H1 (cell line): Measurements from ENCODE around the gene ANKRD34B. TPM values are rescaled to one million over a fixed set of nuclear protein-coding genes. Genes with fewer than 3 reads are reported as not detected.

Source experiments
- CHD1 ChIP-seq: IDR thresholded peaks from 2 replicates; pipeline ENCODE4 v1.6.1; 2012; ENCODE audit warnings: low read depth, low read length, improper control_type of control experiment
- CHD7 ChIP-seq: fragments of 300-600 bp; sonication (generic); IDR thresholded peaks from 2 replicates; pipeline ENCODE4 v1.7.1; 2012; ENCODE audit warnings: low read length, moderate library complexity, mild to moderate bottlenecking, inconsistent platforms; ENCODE audit not compliant: insufficient replicate concordance
- EZH2 ChIP-seq: fragments of 200-600 bp; sonication (generic); IDR thresholded peaks from 2 replicates; pipeline ENCODE4 v1.7.1; 2012; ENCODE audit warnings: low read depth, mild to moderate bottlenecking, moderate library complexity, low read length, inconsistent platforms; ENCODE audit not compliant: severe bottlenecking
- YY1 ChIP-seq: IDR thresholded peaks from 2 replicates; pipeline ENCODE4 v1.6.1; 2011; ENCODE audit warnings: low read depth, mild to moderate bottlenecking, low read length
- polyA plus RNA-seq, 7 experiments: library from polyadenylated mRNA; depleted of rRNA in 3 of 7; stranded (reverse) in 5 of 7; unstranded in 2 of 7; fragments of >200 nt in 5 of 7; fragments of 200-250 nt in 2 of 7; gene quantifications; 1 replicate in 5 of 7; 2 replicates in 1 of 7; 4 replicates in 1 of 7; pipeline versions ENCODE4 v1.2.1 to v1.2.3, GENCODE V29; 2011 to 2013; ENCODE audit warnings: missing spikeins in 2 of 7, mixed read lengths in 2 of 7
- total RNA-seq: library from RNA; stranded (reverse); fragmentation: NEBNext Ultra II Directional; extraction: Animal tissue kit (Norgen Biotek cat#: 25700); gene quantifications from 2 replicates; pipeline ENCODE4 v1.2.1, GENCODE V29; 2021

ANKRD34B gene
- total and polyA plus RNA-seq, 2 of the 8 experiments (the other 6 are each of a cell fraction or from before 2014, with no cell fraction given) = 1.5 to 6.3 TPM

GRCh38 chr5:80618438-80618837 is 48.4 kb upstream of the ANKRD34B start (continued):
- no peak for TF ChIP-seq CHD7
- no peak for TF ChIP-seq CHD1
- TF ChIP-seq YY1 = no peak
- TF ChIP-seq EZH2 = no peak
